Measurements from ENCODE around the gene ACCSL. TPM values are rescaled to one million over a fixed set of nuclear protein-coding genes. Genes with fewer than 3 reads are reported as not detected.
A peak's percentile ranks its signal among the peaks of the same experiment; 100 is the strongest.

The ACCSL gene
- total RNA-seq, 2 donors from 2014 or later, result not detected

DNA sequence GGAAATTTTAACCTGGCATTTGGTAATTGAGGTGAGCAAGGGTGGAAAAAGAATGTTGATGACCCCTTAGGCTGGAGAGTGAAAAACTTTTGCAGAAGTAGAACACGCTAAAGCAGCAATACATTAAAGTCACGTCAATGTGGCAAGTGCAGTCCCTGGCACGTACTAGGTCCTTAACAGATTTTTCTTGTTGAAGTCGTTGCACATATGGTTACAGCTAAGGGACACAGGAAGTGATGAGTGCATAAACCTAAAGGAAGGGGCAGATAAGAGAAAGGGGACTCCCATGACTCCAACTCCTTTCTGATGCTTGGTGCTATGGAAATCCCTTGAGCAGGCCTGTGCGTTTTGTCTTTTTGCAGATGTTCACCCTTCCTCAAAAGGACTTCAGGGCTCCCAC lies 19.5 kb downstream of the ACCSL start:
- peaks cover 11% of the 10 kb centered on the region for H3K4me1 ChIP-seq
- H3K4me3 ChIP-seq, result no peak overlapping the region
- H3K27me3 ChIP-seq, result no peaks in the 10 kb centered on the region
- intact Hi-C loops (cut with DNase I), result no loop called here
- TF ChIP-seq POLR2A (IDR thresholded peaks at IDR 0.05) (no peak), CTCF (IDR thresholded peaks at IDR 0.05) (no peak)
- H3K9me3 ChIP-seq, result no peaks in the 10 kb centered on the region
- H3K36me3 ChIP-seq (replicated peaks in 1 of 2; ENCODE audit: insufficient read depth in 1 of 2, low read depth in 2 of 2), result peaks cover 0 to 1% of the 10 kb centered on the region in 2 donors
- H3K27ac ChIP-seq, result peak overlapping the region in 2 of 4 donors; percentile 90 to 91
- WGBS, 2 donors, result 60 to 88% methylated on average over 5 of the region's 5 CpGs
- DNase-seq (no peak), ATAC-seq (no peak)

DNA sequence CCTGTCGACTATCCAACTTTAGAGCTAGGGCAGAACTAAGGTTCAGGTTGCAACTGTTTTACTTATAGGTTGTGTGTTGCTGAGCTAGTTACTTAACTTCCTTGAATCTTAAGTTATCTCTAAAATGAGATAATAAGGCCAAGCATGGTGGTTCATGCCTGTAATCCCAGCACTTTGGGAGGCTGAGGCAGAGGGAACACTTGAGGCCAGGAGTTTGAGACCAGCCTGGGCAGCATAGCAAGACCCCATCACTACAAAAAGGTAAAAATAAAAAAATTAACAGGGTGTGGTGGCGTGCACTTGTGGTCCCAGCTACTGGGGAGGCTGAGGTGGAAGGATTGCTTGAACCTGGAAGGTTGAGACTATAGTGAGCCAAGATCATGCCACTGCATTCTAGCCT lies 20.4 kb downstream of the ACCSL start:
- no peak overlapping the region for H3K27ac ChIP-seq
- 96 to 100% methylated on average over 2 of the region's 2 CpGs for WGBS, 2 donors
- intact Hi-C loops (cut with DNase I), result no loop called here
- ATAC-seq (no peak), DNase-seq (no peak)
- no peak for TF ChIP-seq POLR2A (IDR thresholded peaks at IDR 0.05)
- TF ChIP-seq CTCF (IDR thresholded peaks at IDR 0.05), result no peak
- no peak overlapping the region for H3K4me3 ChIP-seq
- H3K4me1 ChIP-seq, result peaks cover 11% of the 10 kb centered on the region
- H3K27me3 ChIP-seq, result no peaks in the 10 kb centered on the region
- peaks cover 0 to 1% of the 10 kb centered on the region in 2 donors for H3K36me3 ChIP-seq (replicated peaks in 1 of 2; ENCODE audit: insufficient read depth in 1 of 2, low read depth in 2 of 2)
- no peaks in the 10 kb centered on the region for H3K9me3 ChIP-seq

DNA sequence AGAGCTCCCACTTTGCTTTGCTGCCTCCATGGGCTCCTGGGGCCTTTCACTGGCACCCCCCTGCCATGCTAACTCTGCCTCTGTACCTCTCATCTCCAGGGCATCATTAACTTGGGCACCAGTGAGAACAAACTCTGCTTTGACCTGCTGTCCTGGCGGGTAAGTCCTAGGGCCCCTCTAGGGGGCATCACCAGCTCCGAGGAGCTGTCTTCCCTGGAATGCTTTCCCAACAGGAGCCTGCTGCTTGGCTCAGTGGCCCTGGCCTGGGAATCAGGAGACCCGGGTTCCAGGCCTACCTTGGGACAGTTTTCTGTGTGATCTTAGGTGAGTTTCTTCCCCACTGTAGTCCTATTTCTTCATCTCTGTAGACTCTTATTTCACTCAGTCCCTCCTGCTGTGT lies 23.4 kb downstream of the ACCSL start:
- Histone ChIP-seq H3K27me3 (no peaks in the 10 kb centered on the region), H3K36me3 (replicated peaks in 1 of 2; ENCODE audit: insufficient read depth in 1 of 2, low read depth in 2 of 2) (peaks cover 0 to 3% of the 10 kb centered on the region in 2 donors), H3K4me1 (peaks cover 6% of the 10 kb centered on the region), H3K4me3 (no peak overlapping the region), H3K27ac (no peak overlapping the region), H3K9me3 (no peaks in the 10 kb centered on the region)
- 81 to 88% methylated on average over 2 to 3 of the region's 3 CpGs for WGBS, 2 donors
- intact Hi-C loops (cut with DNase I), result no loop called here
- no peak for TF ChIP-seq CTCF (IDR thresholded peaks at IDR 0.05)
- TF ChIP-seq POLR2A (IDR thresholded peaks at IDR 0.05), result no peak
- no peak for DNase-seq
- no peak for ATAC-seq

DNA sequence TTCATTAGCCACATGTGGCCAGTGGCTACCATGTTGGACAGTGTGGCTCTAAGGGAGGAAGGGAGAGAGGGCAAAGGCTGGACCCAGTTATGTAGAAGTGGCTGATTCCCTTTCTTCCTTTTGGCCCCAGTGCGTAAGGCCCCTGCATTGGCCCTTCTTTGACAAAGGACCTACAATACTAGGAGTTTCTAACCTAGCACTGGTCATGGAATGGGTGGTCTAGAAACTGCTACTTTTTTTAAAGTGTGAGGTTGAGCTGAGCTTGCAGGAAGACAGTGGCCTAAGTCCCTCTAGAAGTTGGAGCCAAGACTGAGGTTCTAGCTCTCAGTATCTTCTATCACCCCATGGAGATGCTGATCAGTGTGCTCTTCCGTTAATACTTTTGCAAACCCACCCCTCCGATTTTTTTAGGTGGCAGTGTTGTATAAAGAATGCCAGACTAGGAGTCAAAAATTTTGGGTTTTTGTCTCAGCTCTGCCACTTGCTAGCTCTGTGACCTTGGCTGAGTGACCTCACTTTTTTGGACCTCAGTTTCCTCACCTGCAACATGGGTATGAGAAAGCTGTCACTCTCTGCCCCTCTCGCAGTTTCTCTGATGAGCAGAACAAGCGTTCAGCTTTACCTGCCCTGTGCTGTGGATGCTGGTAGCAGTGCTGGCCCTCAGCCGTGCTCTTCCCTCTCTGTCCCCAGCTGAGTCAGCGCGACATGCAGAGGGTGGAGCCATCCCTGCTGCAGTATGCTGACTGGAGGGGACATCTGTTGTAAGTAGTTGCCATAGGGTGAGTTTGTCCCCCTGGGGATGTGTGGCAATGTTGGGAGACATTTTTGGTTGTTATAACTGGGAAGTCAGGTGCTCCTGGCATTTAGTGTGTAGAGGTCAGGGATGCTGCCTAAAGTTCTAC lies 25.2 kb downstream of the ACCSL start:
- DNase-seq (no peak), ATAC-seq (no peak)
- no peak for TF ChIP-seq CTCF (IDR thresholded peaks at IDR 0.05)
- no peak for TF ChIP-seq POLR2A (IDR thresholded peaks at IDR 0.05)
- H3K27me3 ChIP-seq, result no peaks in the 10 kb centered on the region
- no peak overlapping the region for H3K27ac ChIP-seq
- H3K4me1 ChIP-seq, result no peaks in the 10 kb centered on the region
- no peak overlapping the region for H3K4me3 ChIP-seq
- intact Hi-C loops (cut with DNase I), result no loop called here
- H3K36me3 ChIP-seq (replicated peaks in 1 of 2; ENCODE audit: insufficient read depth in 1 of 2, low read depth in 2 of 2), result peaks cover 0 to 3% of the 10 kb centered on the region in 2 donors
- H3K9me3 ChIP-seq, result no peaks in the 10 kb centered on the region
- WGBS, 2 donors, result 90 to 91% methylated on average over 8 of the region's 8 CpGs

GRCh38 chr11:44078794-44079193 lies 31.0 kb downstream of the ACCSL start:
- Histone ChIP-seq H3K27ac (no peak overlapping the region), H3K4me1 (no peaks in the 10 kb centered on the region), H3K36me3 (replicated peaks in 1 of 2; ENCODE audit: insufficient read depth in 1 of 2, low read depth in 2 of 2) (peaks cover 0 to 3% of the 10 kb centered on the region in 2 donors), H3K9me3 (no peaks in the 10 kb centered on the region), H3K4me3 (no peak overlapping the region), H3K27me3 (no peaks in the 10 kb centered on the region)
- TF ChIP-seq POLR2A (IDR thresholded peaks at IDR 0.05) (no peak), CTCF (IDR thresholded peaks at IDR 0.05) (no peak)
- no peak for DNase-seq
- WGBS, 2 donors, result 85 to 88% methylated on average over 5 of the region's 5 CpGs
- intact Hi-C loops (cut with DNase I), result no loop called here
- no peak for ATAC-seq

All from body of pancreas (tissue), 4 donors.